Pancreas (tissue), 10 donors: ENCODE measurements around the gene ERBB2. TPM values are rescaled to one million over a fixed set of nuclear protein-coding genes. Genes with fewer than 3 reads are reported as not detected.
A peak's percentile ranks its signal among the peaks of the same experiment; 100 is the strongest.
"Not testable (repeated sequence)": the region's sequence is repeated elsewhere in the genome, so short reads cannot be mapped to it uniquely, and the experiment has no call there.

ENCODE experiments used
- ATAC-seq, 4 donors: fragments of 200-7000 bp; cut with Tn5 transposase; one replicate each; pipeline versions ENCODE4 v1.8.0 to v1.9.1; 2020; ENCODE audit warnings: mild to moderate bottlenecking in 4 of 4, moderate library complexity in 4 of 4
- DNase-seq, 6 donors: peaks; one replicate each; pipeline ENCODE4 v3.0.0-alpha.2; 2020
- FAIRE-seq: peaks from 2 replicates; lab custom pipeline; 2012; peaks lifted over from hg19 to GRCh38; lab: Jason Lieb, UNC
- H3K27ac ChIP-seq, 4 donors: fragments of 200-600 bp; sonication (generic); 1 replicate in 3 of 4; 2 replicates in 1 of 4; pipeline versions ENCODE4 v1.5.0 to v1.8.0; 2020
- H3K27me3 ChIP-seq, 4 donors: fragments of 200-600 bp; one replicate each; pipeline ENCODE4 v1.8.0; 2021
- H3K36me3 ChIP-seq, 3 donors: fragments of 200-600 bp; sonication (generic) in 1 of 3; one replicate each; pipeline versions ENCODE4 v1.5.0 to v1.8.0; 2020 to 2021
- H3K4me1 ChIP-seq, 3 donors: fragments of 200-600 bp; one replicate each; pipeline ENCODE4 v1.8.0; 2021
- H3K4me3 ChIP-seq, 4 donors: fragments of 200-600 bp; sonication (generic) in 2 of 4; one replicate each; pipeline versions ENCODE4 v1.5.0 to v1.8.0; 2020 to 2021
- H3K9me3 ChIP-seq, 4 donors: fragments of 200-600 bp; one replicate each; pipeline ENCODE4 v1.8.0; 2021
- CTCF ChIP-seq, 4 donors: fragments of 200-600 bp; sonication (generic) in 3 of 4; IDR thresholded peaks; one replicate each; pipeline versions ENCODE4 v1.5.0 to v1.8.0; 2021; ENCODE audit warnings: antibody characterized with exemption in 4 of 4
- WGBS, 2 donors: extraction: QIAGEN DNeasy Blood & Tissue Kit; methylation state at CpG; one replicate each; pipeline ENCODE4 v1.1.7; 2013; 5-methylcytosine and 5-hydroxymethylcytosine counted together
- intact Hi-C, 3 donors: fragments of 100-400 bp; cut with DNase I; formaldehyde crosslinking; loops; one replicate each; pipeline versions ENCODE4 v1.11.1 to v1.14.2; 2022
- polyA plus RNA-seq, 2 donors: library from polyadenylated mRNA; stranded (reverse); fragments of 200-250 nt; gene quantifications; one replicate each; pipeline ENCODE4 v1.2.3, GENCODE V29; 2013
- total RNA-seq, 6 donors: library from RNA; stranded (reverse); fragmentation: NEBNext Ultra II Directional in 4 of 6; extraction: Animal tissue kit (Norgen Biotek cat#: 25700) in 4 of 6; gene quantifications; one replicate each; pipeline versions ENCODE4 v1.2.1 to v1.2.4, GENCODE V29; 2021 to 2023
- donor health status: healthy with polysubstance abuse.
- donor health status: DM: no; HTN: no; CAD: no; lungs with moderate emphysema.
- donor health status: DM: no; HTN: no; CAD: no.
- donor health status: control.
- donor health status: control.
- donor health status: Bipolar disorder and iron deficiency.
- donor health status: DM: yes; HTN: yes; CAD: no.
- donor health status: DM: no; HTN: no; CAD: no.
- donor health status: DM: no; HTN: no; CAD: no.
- donor health status: DM: yes; HTN: yes; CAD: no.

Gene ERBB2
- total and polyA plus RNA-seq, 8 donors, result 37.2 to 78.9 (median 43.9) TPM

DNA sequence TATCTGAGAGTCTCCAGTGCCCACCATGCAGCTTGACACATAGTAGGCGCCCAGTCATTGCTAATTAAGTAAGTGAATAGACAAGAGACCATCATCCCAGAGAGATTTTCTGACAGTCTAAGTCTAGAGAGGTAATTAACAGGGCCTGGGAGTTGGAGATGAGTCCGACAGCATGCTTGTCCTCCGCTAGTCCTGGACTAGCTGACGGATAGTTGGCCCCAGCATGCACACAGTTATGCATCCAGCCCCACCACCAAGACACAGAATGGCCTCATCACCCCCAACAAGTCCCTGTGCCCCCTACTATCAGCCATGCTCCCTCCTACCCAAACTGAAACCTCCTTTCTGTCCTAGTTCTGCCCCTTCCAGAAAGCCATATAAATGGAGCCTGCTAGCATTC is 47.9 kb downstream of the ERBB2 start:
- Histone ChIP-seq H3K4me3 (no peak overlapping the region), H3K27ac (no peak overlapping the region), H3K27me3 (no peaks in the 10 kb centered on the region), H3K36me3 (peaks cover 0 to 48% (median 22%) of the 10 kb centered on the region in 3 donors), H3K4me1 (peaks cover 18 to 19% (median 18%) of the 10 kb centered on the region in 3 donors), H3K9me3 (no peaks in the 10 kb centered on the region)
- FAIRE-seq, result no peak
- intact Hi-C loops, result no loop called here
- no peak for ATAC-seq
- peak in 1 of 6 donors; percentile 9 for DNase-seq
- no peak for TF ChIP-seq CTCF (IDR thresholded peaks at IDR 0.05)
- 93 to 94% methylated on average over 4 of the region's 4 CpGs for WGBS, 2 donors

GRCh38 chr17:39748444-39749034 is 48.7 kb downstream of the ERBB2 start:
- 92 to 94% methylated on average over 8 of the region's 8 CpGs for WGBS, 2 donors
- Histone ChIP-seq H3K36me3 (peaks cover 0 to 40% (median 19%) of the 10 kb centered on the region in 3 donors), H3K4me1 (peaks cover 18 to 26% (median 24%) of the 10 kb centered on the region in 3 donors)
- intact Hi-C loops, H3K27me3 ChIP-seq, H3K9me3 ChIP-seq, H3K4me3 ChIP-seq, FAIRE-seq, ATAC-seq, H3K27ac ChIP-seq: not testable (repeated sequence)
- peak in 1 of 6 donors; percentile 9 for DNase-seq

DNA sequence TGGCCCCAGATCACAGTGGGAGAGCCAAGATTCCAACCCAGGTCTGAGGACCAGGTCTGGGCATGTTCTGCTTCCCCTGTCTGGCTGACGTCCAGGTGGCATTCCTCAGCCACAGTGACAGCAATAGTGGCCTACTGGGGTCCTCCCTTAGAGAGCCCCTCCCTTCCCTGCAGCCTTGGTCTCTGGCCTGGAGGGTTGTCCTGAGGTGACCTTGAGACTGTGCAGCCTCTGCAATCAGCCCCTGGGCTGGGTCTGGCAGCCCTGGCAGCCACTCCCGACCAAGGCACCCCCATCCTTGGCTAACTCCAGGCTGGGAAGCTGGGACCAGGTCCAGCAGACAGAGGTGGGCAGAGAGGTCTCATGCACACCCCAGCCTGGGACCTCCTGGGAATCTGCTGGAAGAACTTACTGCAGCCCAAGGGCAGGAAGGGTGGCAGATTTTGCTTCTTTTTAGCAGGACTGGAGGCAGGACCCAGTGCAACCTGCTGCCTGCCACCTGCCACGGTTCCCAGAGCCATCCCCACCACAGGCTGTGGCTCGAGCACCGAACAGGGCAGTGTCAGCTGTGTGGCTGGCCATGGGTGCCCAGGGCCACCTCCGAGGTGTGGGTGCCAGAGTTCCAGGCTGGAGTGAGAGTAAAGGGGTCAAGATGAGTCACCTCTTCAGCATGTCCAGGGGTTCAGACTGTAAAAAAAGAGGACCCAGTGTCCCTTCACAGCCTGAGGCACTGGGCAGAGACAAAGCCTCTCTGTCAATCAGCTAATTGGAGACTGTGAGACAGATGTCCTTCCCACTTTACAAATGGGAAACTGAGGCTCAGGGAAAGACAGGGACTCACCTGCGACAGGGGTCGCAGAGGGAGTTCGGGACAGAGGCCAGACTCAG is 50.5 kb downstream of the ERBB2 start:
- DNase-seq (peak; percentile 79 to 93 (median 88)), ATAC-seq (peak; percentile 57 to 71 (median 66)), FAIRE-seq (no peak)
- no peaks in the 10 kb centered on the region for H3K9me3 ChIP-seq
- peaks cover 18 to 28% (median 25%) of the 10 kb centered on the region in 3 donors for H3K4me1 ChIP-seq
- peaks cover 0 to 22% (median 11%) of the 10 kb centered on the region in 3 donors for H3K36me3 ChIP-seq
- intact Hi-C loops, result loop anchor here in 1 of 3 donors (5.0 kb wide), 1 partner anchor 128 kb away; no protein-coding TSS in a partner anchor
- peak overlapping the region; percentile 61 to 72 (median 66) for H3K27ac ChIP-seq
- no peak for TF ChIP-seq CTCF (IDR thresholded peaks at IDR 0.05)
- 13 to 16% methylated on average over 9 of the region's 9 CpGs for WGBS, 2 donors
- H3K27me3 ChIP-seq, result no peaks in the 10 kb centered on the region
- H3K4me3 ChIP-seq, result no peak overlapping the region

GRCh38 chr17:39751016-39751543 is 51.2 kb downstream of the ERBB2 start:
- peaks cover 18 to 28% (median 25%) of the 10 kb centered on the region in 3 donors for H3K4me1 ChIP-seq
- H3K27me3 ChIP-seq, result no peaks in the 10 kb centered on the region
- H3K4me3 ChIP-seq, result no peak overlapping the region
- intact Hi-C loops, result loop anchor here in 1 of 3 donors (5.0 kb wide), 1 partner anchor 129 kb away; no protein-coding TSS in a partner anchor
- no peak for FAIRE-seq
- ATAC-seq, result no peak
- H3K9me3 ChIP-seq, result no peaks in the 10 kb centered on the region
- H3K36me3 ChIP-seq, result peaks cover 0 to 15% (median 4%) of the 10 kb centered on the region in 3 donors
- WGBS, 2 donors, result 59 to 60% methylated on average over 5 of the region's 5 CpGs
- H3K27ac ChIP-seq, result peak overlapping the region; percentile 61 to 72 (median 66)
- TF ChIP-seq CTCF (IDR thresholded peaks at IDR 0.05), result no peak
- peak in 2 of 6 donors; percentile 29 to 41 for DNase-seq

DNA sequence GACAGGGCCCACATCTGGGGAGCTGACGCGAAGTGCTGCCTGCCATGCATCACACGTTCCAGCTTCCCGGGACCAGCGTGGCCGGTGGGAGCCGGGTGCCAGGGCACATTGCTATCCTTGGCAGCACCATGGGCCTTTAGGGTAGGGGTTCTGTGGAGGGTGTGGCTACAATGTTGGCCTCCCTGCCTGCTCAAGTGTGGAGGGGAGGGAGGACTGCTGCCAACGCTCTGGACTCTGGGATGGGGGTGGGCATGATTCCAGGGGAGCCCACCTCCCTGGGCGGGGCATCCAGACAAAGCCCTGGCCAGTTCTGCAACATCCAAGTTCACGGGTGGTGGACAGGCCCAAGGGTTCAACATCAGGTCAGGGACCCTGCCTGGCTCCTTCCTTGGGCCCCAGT is 51.8 kb downstream of the ERBB2 start:
- ATAC-seq, result no peak
- Histone ChIP-seq H3K27ac (no peak overlapping the region), H3K9me3 (no peaks in the 10 kb centered on the region), H3K4me1 (peaks cover 18 to 28% (median 25%) of the 10 kb centered on the region in 3 donors), H3K4me3 (no peak overlapping the region), H3K27me3 (no peaks in the 10 kb centered on the region), H3K36me3 (peaks cover 0 to 9% (median 3%) of the 10 kb centered on the region in 3 donors)
- 48 to 58% methylated on average over 10 of the region's 10 CpGs for WGBS, 2 donors
- peak in 3 of 6 donors; percentile 33 to 69 (median 53) for DNase-seq
- no peak for TF ChIP-seq CTCF (IDR thresholded peaks at IDR 0.05)
- no peak for FAIRE-seq
- intact Hi-C loops, result loop anchor here in 1 of 3 donors (5.0 kb wide), 1 partner anchor 129 kb away; no protein-coding TSS in a partner anchor
